Endothelial cell of umbilical vein (primary cell): ENCODE measurements around the gene PNPLA7.

Source experiments
- EZH2 ChIP-seq: IDR thresholded peaks from 2 replicates; pipeline ENCODE4 v1.6.1; 2012; ENCODE audit warnings: borderline replicate concordance, low read depth, mild to moderate bottlenecking, moderate library complexity, low read length, inconsistent platforms; ENCODE audit not compliant: severe bottlenecking
- POLR2AphosphoS5 ChIP-seq: IDR thresholded peaks from 2 replicates; pipeline ENCODE4 v1.6.1; 2012; ENCODE audit warnings: low read depth, mild to moderate bottlenecking, control low read depth, low read length, moderate library complexity; ENCODE audit not compliant: insufficient read depth
- TF ChIP-seq, protein P1 (sequence below), 2 donors: IDR thresholded peaks; 1 replicate in 1 of 2; 2 replicates in 1 of 2; pipeline ENCODE4 v1.5.1; 2011; ENCODE audit warnings: low read length in 2 of 2, mild to moderate bottlenecking in 2 of 2, moderate library complexity in 2 of 2, control low read depth in 1 of 2, inconsistent platforms in 1 of 2, low read depth in 1 of 2; ENCODE audit not compliant: insufficient read depth in 1 of 2; ENCODE audit errors: extremely low read depth in 1 of 2

DNA sequence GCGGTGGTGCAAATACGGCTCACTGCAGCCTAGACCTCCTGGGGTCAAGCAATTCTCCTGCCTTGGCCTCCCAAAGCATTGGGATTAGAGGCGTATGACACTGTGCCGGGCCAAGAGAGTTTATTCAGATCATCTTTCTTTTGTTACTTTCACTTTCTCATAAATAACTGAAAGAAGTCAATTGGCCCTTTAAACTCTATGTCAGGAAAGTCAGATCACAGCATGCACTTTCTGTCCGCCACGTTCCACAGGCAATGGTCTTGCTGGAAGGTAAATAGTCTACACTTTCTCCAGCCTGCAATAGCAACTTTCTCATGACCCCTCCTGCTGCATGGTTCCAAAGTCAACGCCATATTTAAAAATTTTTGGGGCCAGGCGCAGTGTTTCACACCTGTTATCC is 48.7 kb upstream of the PNPLA7 start:
- TF ChIP-seq, protein P1, sequence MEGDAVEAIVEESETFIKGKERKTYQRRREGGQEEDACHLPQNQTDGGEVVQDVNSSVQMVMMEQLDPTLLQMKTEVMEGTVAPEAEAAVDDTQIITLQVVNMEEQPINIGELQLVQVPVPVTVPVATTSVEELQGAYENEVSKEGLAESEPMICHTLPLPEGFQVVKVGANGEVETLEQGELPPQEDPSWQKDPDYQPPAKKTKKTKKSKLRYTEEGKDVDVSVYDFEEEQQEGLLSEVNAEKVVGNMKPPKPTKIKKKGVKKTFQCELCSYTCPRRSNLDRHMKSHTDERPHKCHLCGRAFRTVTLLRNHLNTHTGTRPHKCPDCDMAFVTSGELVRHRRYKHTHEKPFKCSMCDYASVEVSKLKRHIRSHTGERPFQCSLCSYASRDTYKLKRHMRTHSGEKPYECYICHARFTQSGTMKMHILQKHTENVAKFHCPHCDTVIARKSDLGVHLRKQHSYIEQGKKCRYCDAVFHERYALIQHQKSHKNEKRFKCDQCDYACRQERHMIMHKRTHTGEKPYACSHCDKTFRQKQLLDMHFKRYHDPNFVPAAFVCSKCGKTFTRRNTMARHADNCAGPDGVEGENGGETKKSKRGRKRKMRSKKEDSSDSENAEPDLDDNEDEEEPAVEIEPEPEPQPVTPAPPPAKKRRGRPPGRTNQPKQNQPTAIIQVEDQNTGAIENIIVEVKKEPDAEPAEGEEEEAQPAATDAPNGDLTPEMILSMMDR (IDR thresholded peaks at IDR 0.05; ENCODE audit: extremely low read depth in 1 of 2, insufficient read depth in 1 of 2, low read depth in 1 of 2, low read length in 2 of 2): no peak
- no peak for TF ChIP-seq POLR2AphosphoS5
- TF ChIP-seq EZH2: no peak
